NB4 (cell line): ENCODE measurements around the gene ATP5F1B.

ENCODE experiments used
- CTCF ChIP-seq: IDR thresholded peaks from one replicate; pipeline ENCODE4 v1.5.1; 2012; ENCODE audit warnings: low read depth, low read length
- MYC ChIP-seq: IDR thresholded peaks from 2 replicates; pipeline ENCODE4 v1.6.1; 2011; ENCODE audit warnings: low read depth, low read length
- POLR2A ChIP-seq: IDR thresholded peaks from 2 replicates; pipeline ENCODE4 v1.6.1; 2011; ENCODE audit warnings: mild to moderate bottlenecking; ENCODE audit not compliant: insufficient read length; ENCODE audit errors: extremely low read depth

GRCh38 chr12:56626701-56627100 lies 19.1 kb downstream of the ATP5F1B start:
- TF ChIP-seq CTCF (no peak), POLR2A (no peak), MYC (no peak)
